GM06990 (cell line): ENCODE results near the gene APBA3.

Source experiments
- DNase-seq: peaks from one replicate; pipeline ENCODE4 v3.0.0-alpha.2; 2011; ENCODE audit not compliant: insufficient read length; ENCODE audit errors: extremely low read depth
- H3K27me3 ChIP-seq: replicated peaks from 2 replicates; pipeline ENCODE4 v1.6.0; 2011; ENCODE audit warnings: low read length; ENCODE audit not compliant: control insufficient read depth, insufficient read depth
- H3K36me3 ChIP-seq: 2 replicates; pipeline ENCODE4 v1.5.1; 2011; ENCODE audit warnings: low read length; ENCODE audit not compliant: control insufficient read depth, insufficient read depth
- H3K4me3 ChIP-seq: replicated peaks from 2 replicates; pipeline ENCODE4 v1.5.1; 2011; ENCODE audit warnings: low read depth, mild to moderate bottlenecking, control low read depth, low read length
- CTCF ChIP-seq: IDR thresholded peaks from 2 replicates; pipeline ENCODE4 v1.5.1; 2011; ENCODE audit warnings: low read length, control low read depth, mild to moderate bottlenecking, inconsistent platforms; ENCODE audit not compliant: insufficient read depth, poor library complexity, severe bottlenecking

APBA3 gene

GRCh38 chr19:3784607-3785450, 23.3 kb upstream of the APBA3 start:
- Histone ChIP-seq H3K36me3 (no peaks in the 10 kb centered on the region), H3K4me3 (no peak overlapping the region), H3K27me3 (no peaks in the 10 kb centered on the region)
- TF ChIP-seq CTCF, result no peak
- no peak for DNase-seq

- no peaks in the 10 kb centered on the region for H3K36me3 ChIP-seq
- DNase-seq, result no peak
- TF ChIP-seq CTCF, result peak; percentile 37
- H3K27me3 ChIP-seq, result no peaks in the 10 kb centered on the region
- H3K4me3 ChIP-seq, result no peak overlapping the region
Measured at GRCh38 chr19:3783660-3784584, 22.4 kb upstream of the APBA3 start.

GRCh38 chr19:3782903-3783302, 21.4 kb upstream of the APBA3 start:
- DNase-seq, result no peak
- no peaks in the 10 kb centered on the region for H3K36me3 ChIP-seq

GRCh38 chr19:3782330-3782729, 20.8 kb upstream of the APBA3 start:
- Histone ChIP-seq H3K4me3 (no peak overlapping the region), H3K36me3 (no peaks in the 10 kb centered on the region), H3K27me3 (no peaks in the 10 kb centered on the region)
- DNase-seq, result no peak
- no peak for TF ChIP-seq CTCF

More at GRCh38 chr19:3782903-3783302, 21.4 kb upstream of the APBA3 start:
- TF ChIP-seq CTCF, result no peak
- Histone ChIP-seq H3K27me3 (no peaks in the 10 kb centered on the region), H3K4me3 (no peak overlapping the region)

GRCh38 chr19:3781603-3782002, 20.1 kb upstream of the APBA3 start:
- no peak for DNase-seq
- Histone ChIP-seq H3K4me3 (no peak overlapping the region), H3K27me3 (no peaks in the 10 kb centered on the region), H3K36me3 (no peaks in the 10 kb centered on the region)
- TF ChIP-seq CTCF, result no peak
